Placental epithelial cell (primary cell): ENCODE measurements around the gene APPBP2. TPM values are rescaled to one million over a fixed set of nuclear protein-coding genes. Genes with fewer than 3 reads are reported as not detected.

Experiments
- small RNA-seq: library from RNA; depleted of rRNA; stranded (forward); fragments of <200 nt; gene quantifications from one replicate; pipeline ENCODE3, GENCODE V24; 2012
- total RNA-seq: library from RNA; depleted of rRNA; stranded (reverse); fragments of >200 nt; gene quantifications from 2 replicates; pipeline ENCODE4 v1.2.3, GENCODE V29; 2012

The APPBP2 gene, protein sequence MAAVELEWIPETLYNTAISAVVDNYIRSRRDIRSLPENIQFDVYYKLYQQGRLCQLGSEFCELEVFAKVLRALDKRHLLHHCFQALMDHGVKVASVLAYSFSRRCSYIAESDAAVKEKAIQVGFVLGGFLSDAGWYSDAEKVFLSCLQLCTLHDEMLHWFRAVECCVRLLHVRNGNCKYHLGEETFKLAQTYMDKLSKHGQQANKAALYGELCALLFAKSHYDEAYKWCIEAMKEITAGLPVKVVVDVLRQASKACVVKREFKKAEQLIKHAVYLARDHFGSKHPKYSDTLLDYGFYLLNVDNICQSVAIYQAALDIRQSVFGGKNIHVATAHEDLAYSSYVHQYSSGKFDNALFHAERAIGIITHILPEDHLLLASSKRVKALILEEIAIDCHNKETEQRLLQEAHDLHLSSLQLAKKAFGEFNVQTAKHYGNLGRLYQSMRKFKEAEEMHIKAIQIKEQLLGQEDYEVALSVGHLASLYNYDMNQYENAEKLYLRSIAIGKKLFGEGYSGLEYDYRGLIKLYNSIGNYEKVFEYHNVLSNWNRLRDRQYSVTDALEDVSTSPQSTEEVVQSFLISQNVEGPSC
- 34.5 and 45.9 TPM in 2 replicates for total RNA-seq

DNA sequence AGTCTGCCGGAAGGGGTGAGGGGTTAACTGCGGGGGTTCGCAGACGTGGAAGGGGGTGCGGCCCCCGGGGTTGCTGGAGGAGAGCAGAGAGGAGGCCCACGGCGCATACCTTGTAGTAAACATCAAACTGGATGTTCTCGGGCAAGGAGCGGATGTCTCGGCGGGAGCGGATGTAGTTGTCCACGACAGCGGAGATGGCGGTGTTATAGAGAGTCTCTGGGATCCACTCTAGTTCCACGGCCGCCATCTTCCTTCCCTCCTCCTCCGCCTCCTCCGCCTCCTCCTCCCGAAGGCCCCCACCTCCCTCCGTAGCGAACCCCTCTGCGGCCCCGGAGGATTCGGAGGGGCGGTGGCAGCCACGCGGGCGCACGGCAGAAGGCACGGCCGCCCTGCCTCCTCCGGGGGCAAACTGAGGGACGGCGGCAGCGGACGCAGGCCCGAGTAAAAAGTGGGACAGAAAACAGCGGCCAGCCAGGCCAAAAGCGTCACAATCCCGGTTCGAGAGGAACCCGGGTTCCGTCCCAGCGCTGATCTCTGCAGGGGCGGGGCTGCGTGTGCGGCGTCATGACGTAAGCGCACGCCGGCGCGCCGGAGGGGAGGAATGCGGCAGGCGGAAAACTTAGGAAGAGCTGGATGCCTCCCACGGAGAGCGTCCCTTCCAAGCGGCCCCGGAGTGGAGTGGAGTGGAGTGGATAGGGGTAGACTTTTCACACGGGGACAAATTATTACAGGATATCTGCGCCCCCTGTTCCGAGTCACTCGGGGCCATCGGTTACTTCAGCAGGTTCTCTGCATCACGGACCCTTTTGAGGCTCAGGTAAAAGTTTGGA, at the start of gene APPBP2:
Gene APPBP2, minus strand, starts transcription at position 558 of the 830 bp plus-strand sequence. Its CDS starts 311 bp downstream, at position 247.

DNA sequence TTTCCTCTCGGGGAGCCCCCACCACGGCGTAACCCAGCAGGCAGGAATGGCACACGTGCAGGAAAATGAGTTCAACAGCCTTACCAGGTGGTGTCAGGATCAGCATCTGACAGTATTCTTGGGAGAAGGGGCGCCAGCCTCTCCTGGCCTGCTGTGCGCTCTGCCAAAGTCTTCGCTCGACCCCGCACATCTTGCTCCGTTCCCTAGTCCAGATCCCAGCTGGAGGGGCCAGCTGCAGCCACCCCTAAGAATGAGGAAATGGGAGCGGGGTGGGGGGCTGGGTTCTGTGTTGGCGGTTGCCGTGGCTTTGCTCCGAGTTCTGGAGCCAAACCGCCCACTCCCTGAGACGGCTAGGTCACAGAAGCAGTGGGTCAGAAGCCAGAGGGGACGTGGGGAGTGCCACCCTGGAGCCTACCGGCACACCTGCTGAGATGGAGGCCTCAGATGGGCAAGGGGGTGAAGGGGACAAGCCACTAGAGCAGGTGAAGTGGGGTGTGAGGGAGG, 103.8 kb downstream of the APPBP2 start, which contains the start of gene CHCT1:
Gene CHCT1, plus strand, starts transcription at position 328 of the 504 bp plus-strand sequence. Its CDS starts 104 bp downstream, at position 432.

Small RNA genes within 50 kb of the gene (small RNA-seq; reads per million reads assigned to genes)
- gene AC011921.2: not detected

Other genes with a start within 250 kb of the APPBP2 start
- 26.8 and 45.1 TPM in 2 replicates for gene USP32, start 134.1 kb downstream of the APPBP2 start, total RNA-seq
- gene CHCT1, start 103.8 kb downstream of the APPBP2 start, total RNA-seq: 0.39 TPM in 1 of 2 replicates, not detected in the other
- gene PPM1D, start 74.0 kb upstream of the APPBP2 start, total RNA-seq: 13.0 and 15.9 TPM in 2 replicates
- 23.4 and 89.5 TPM in 2 replicates for gene BCAS3, start 151.6 kb upstream of the APPBP2 start, total RNA-seq